ENCODE results near the gene GPR151. TPM values are rescaled to one million over a fixed set of nuclear protein-coding genes. Genes with fewer than 3 reads are reported as not detected.

The GPR151 gene
- total RNA-seq, 3 donors from 2014 or later: not detected

GRCh38 chr5:146521403-146522106 lies 5.6 kb upstream of the GPR151 start:
- no peak for DNase-seq (ENCODE audit: low spot score in 2 of 2)
- no peaks in the 10 kb centered on the region for H3K4me1 ChIP-seq
- intact Hi-C loops (cut with DNase I; ENCODE audit: low total_unique reads): no loop called here
- H3K27ac ChIP-seq: no peak overlapping the region
- H3K4me3 ChIP-seq: no peak overlapping the region
- H3K27me3 ChIP-seq: no peaks in the 10 kb centered on the region
- no peaks in the 10 kb centered on the region for H3K9me3 ChIP-seq
- no peak for TF ChIP-seq POLR2AphosphoS5 (IDR thresholded peaks at IDR 0.05)
- H3K36me3 ChIP-seq: no peaks in the 10 kb centered on the region

DNA sequence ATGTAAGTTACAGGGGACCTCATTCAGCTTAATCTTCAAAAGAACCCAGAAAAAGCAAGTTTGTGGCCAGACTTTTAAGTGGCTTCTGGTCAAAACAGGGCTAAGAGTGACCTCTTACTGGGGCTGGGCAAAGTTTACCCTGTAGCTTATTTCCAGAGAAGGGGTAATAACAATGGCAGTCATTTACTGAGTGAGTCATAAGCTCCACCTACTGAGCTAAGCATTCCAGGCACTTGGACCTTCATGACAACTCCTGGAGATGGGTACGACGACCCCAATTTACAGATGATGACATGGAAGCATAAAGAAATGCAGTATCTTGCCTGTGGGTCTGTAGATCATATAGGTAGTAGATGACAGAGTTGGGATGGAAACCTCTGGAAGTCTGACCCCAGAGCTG lies 4.7 kb upstream of the GPR151 start:
- H3K4me3 ChIP-seq: no peak overlapping the region
- no peak overlapping the region for H3K27ac ChIP-seq
- H3K27me3 ChIP-seq: no peaks in the 10 kb centered on the region
- intact Hi-C loops (cut with DNase I; ENCODE audit: low total_unique reads): no loop called here
- H3K9me3 ChIP-seq: no peaks in the 10 kb centered on the region
- no peak for TF ChIP-seq POLR2AphosphoS5 (IDR thresholded peaks at IDR 0.05)
- no peak for TF ChIP-seq CTCF (IDR thresholded peaks at IDR 0.05)
- TF ChIP-seq POLR2A (IDR thresholded peaks at IDR 0.05): no peak
- no peaks in the 10 kb centered on the region for H3K4me1 ChIP-seq
- H3K36me3 ChIP-seq: no peaks in the 10 kb centered on the region
- DNase-seq (ENCODE audit: low spot score in 2 of 2): no peak

DNA sequence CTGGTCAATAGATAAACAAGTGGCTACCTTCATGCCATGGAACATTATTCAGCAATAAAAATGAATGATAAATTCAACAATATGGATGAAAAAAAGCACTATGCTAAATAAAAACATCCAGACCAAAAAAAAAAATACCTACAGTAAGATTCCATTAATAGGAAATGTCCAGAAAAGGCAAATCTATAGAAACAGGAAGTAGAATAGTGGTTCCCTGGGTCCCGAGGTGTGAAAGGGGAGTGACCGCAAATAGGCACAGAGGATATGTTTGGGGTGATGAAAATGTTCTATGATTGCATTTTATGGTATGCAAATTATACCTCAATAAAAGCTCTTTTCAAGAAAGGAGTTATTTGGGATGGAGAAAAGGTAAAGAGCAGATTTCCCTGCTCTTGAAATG lies 3.6 kb upstream of the GPR151 start:
- Histone ChIP-seq H3K27me3 (no peaks in the 10 kb centered on the region), H3K9me3 (no peaks in the 10 kb centered on the region), H3K27ac (no peak overlapping the region), H3K36me3 (no peaks in the 10 kb centered on the region), H3K4me1 (no peaks in the 10 kb centered on the region), H3K4me3 (no peak overlapping the region)
- intact Hi-C loops (cut with DNase I; ENCODE audit: low total_unique reads): loop anchor here (10.0 kb wide), 1 partner anchor 1455 kb away; no protein-coding TSS in a partner anchor
- TF ChIP-seq POLR2A (IDR thresholded peaks at IDR 0.05) (no peak), POLR2AphosphoS5 (IDR thresholded peaks at IDR 0.05) (no peak)
- no peak for DNase-seq (ENCODE audit: low spot score in 2 of 2)

GRCh38 chr5:146515473-146516150 lies 378 bp downstream of the GPR151 start:
- Histone ChIP-seq H3K27me3 (no peaks in the 10 kb centered on the region), H3K9me3 (no peaks in the 10 kb centered on the region), H3K27ac (no peak overlapping the region), H3K4me1 (no peaks in the 10 kb centered on the region), H3K4me3 (no peak overlapping the region), H3K36me3 (peaks cover 5% of the 10 kb centered on the region)
- TF ChIP-seq POLR2A (IDR thresholded peaks at IDR 0.05) (no peak), CTCF (IDR thresholded peaks at IDR 0.05) (no peak), POLR2AphosphoS5 (IDR thresholded peaks at IDR 0.05) (no peak)
- intact Hi-C loops (cut with DNase I; ENCODE audit: low total_unique reads): loop anchor here (10.0 kb wide), 1 partner anchor 1451 kb away; no protein-coding TSS in a partner anchor
- no peak for DNase-seq (ENCODE audit: low spot score in 2 of 2)

DNA sequence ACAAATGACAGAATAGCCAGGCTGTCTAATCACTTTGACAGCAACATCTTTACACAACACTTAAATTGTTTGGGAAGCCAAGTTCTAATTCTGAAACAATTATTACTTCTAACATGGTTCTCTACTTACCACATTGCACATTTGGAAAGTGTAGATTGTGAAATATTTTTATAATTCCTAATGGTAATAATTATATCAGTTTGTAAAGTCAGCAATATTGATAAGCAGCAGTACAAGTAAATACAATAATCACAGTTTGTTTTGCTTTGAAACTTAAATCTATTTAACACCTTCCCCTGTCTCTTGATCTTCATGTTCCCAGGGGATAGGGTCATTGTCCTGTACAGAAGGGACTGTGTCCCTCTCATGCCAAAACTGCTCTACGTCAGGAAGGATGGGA lies 1.4 kb downstream of the GPR151 start:
- Histone ChIP-seq H3K4me3 (no peak overlapping the region), H3K27me3 (no peaks in the 10 kb centered on the region), H3K9me3 (no peaks in the 10 kb centered on the region), H3K27ac (no peak overlapping the region), H3K4me1 (no peaks in the 10 kb centered on the region), H3K36me3 (peaks cover 9% of the 10 kb centered on the region)
- intact Hi-C loops (cut with DNase I; ENCODE audit: low total_unique reads): loop anchor here (10.0 kb wide), 1 partner anchor 1450 kb away; no protein-coding TSS in a partner anchor
- no peak for TF ChIP-seq POLR2AphosphoS5 (IDR thresholded peaks at IDR 0.05)
- no peak for TF ChIP-seq POLR2A (IDR thresholded peaks at IDR 0.05)
- TF ChIP-seq CTCF (IDR thresholded peaks at IDR 0.05): no peak
- no peak for DNase-seq (ENCODE audit: low spot score in 2 of 2)

GRCh38 chr5:146513462-146513861 lies 2.5 kb downstream of the GPR151 start:
- H3K4me1 ChIP-seq: no peaks in the 10 kb centered on the region
- intact Hi-C loops (cut with DNase I; ENCODE audit: low total_unique reads): loop anchor here (10.0 kb wide), 1 partner anchor 1449 kb away; no protein-coding TSS in a partner anchor
- H3K27me3 ChIP-seq: no peaks in the 10 kb centered on the region
- H3K36me3 ChIP-seq: peaks cover 9% of the 10 kb centered on the region
- H3K9me3 ChIP-seq: no peaks in the 10 kb centered on the region
- DNase-seq (ENCODE audit: low spot score in 2 of 2): no peak
- H3K27ac ChIP-seq: no peak overlapping the region
- TF ChIP-seq CTCF (IDR thresholded peaks at IDR 0.05): no peak
- no peak for TF ChIP-seq POLR2A (IDR thresholded peaks at IDR 0.05)
- TF ChIP-seq POLR2AphosphoS5 (IDR thresholded peaks at IDR 0.05): no peak
- no peak overlapping the region for H3K4me3 ChIP-seq

All from breast epithelium (tissue), 4 donors.